CD8-positive, alpha-beta memory T cell (primary cell): ENCODE measurements around the gene DNMT1. TPM values are rescaled to one million over a fixed set of nuclear protein-coding genes. Genes with fewer than 3 reads are reported as not detected.
A peak's percentile ranks its signal among the peaks of the same experiment; 100 is the strongest.

Experiments used
- CTCF ChIA-PET: fragments of 350-600 bp; sonication (Branson Sonifier 250); formaldehyde crosslinking; loops from one replicate; lab custom pipeline; 2021; ENCODE audit warnings: antibody characterized with exemption; lab: Charles Lee
- POLR2A ChIA-PET: fragments of 350-600 bp; sonication (Branson Sonifier 250); formaldehyde crosslinking; loops from one replicate; lab custom pipeline; 2021; ENCODE audit warnings: antibody characterized with exemption; lab: Charles Lee
- DNase-seq, 5 donors: peaks; one replicate each; pipeline versions ENCODE4 v3.0.0 to v3.0.0-alpha.2; 2020 to 2022; ENCODE audit warnings: mixed read lengths in 1 of 5
- H3K27ac ChIP-seq: one replicate; pipeline ENCODE4 v1.7.0; 2013; ENCODE audit warnings: low read depth, mild to moderate bottlenecking, low read length, moderate library complexity
- H3K27me3 ChIP-seq: 2 replicates; pipeline ENCODE4 v1.7.0; 2013; ENCODE audit warnings: low read length, mild to moderate bottlenecking; ENCODE audit not compliant: insufficient read depth, poor library complexity, severe bottlenecking
- H3K36me3 ChIP-seq: 2 replicates; pipeline ENCODE4 v1.7.0; 2013; ENCODE audit warnings: mild to moderate bottlenecking, low read length, moderate library complexity; ENCODE audit not compliant: insufficient read depth
- H3K4me1 ChIP-seq: 2 replicates; pipeline ENCODE4 v1.7.0; 2013; ENCODE audit warnings: mild to moderate bottlenecking, low read length, moderate library complexity; ENCODE audit not compliant: insufficient read depth
- H3K4me3 ChIP-seq: 2 replicates; pipeline ENCODE4 v1.7.0; 2013; ENCODE audit warnings: mild to moderate bottlenecking, low read length
- H3K9me3 ChIP-seq: 2 replicates; pipeline ENCODE4 v1.7.0; 2013; ENCODE audit warnings: mild to moderate bottlenecking, low read length
- H3K27ac Mint-ChIP-seq, 8 donors: one replicate each; pipeline ENCODE4 v1.8.0; 2020 to 2021; ENCODE audit warnings: mixed read lengths in 8 of 8, mild to moderate bottlenecking in 6 of 8, inconsistent platforms in 3 of 8, moderate library complexity in 3 of 8
- H3K27me3 Mint-ChIP-seq, 2 donors: one replicate each; pipeline ENCODE4 v1.8.0; 2020 to 2021; ENCODE audit warnings: mixed read lengths in 2 of 2, mild to moderate bottlenecking in 1 of 2, moderate library complexity in 1 of 2
- H3K36me3 Mint-ChIP-seq, 3 donors: one replicate each; pipeline ENCODE4 v1.8.0; 2020 to 2021; ENCODE audit warnings: mixed read lengths in 3 of 3, inconsistent platforms in 1 of 3, mild to moderate bottlenecking in 1 of 3
- H3K4me1 Mint-ChIP-seq, 3 donors: one replicate each; pipeline ENCODE4 v1.8.0; 2020 to 2021; ENCODE audit warnings: mixed read lengths in 3 of 3, inconsistent platforms in 1 of 3, mild to moderate bottlenecking in 1 of 3
- H3K4me3 Mint-ChIP-seq, 7 donors: one replicate each; pipeline ENCODE4 v1.8.0; 2020 to 2021; ENCODE audit warnings: mixed read lengths in 7 of 7, mild to moderate bottlenecking in 6 of 7, moderate library complexity in 4 of 7, inconsistent platforms in 2 of 7
- H3K9me3 Mint-ChIP-seq, 5 donors: one replicate each; pipeline ENCODE4 v1.8.0; 2020 to 2022; ENCODE audit warnings: mixed read lengths in 5 of 5, mild to moderate bottlenecking in 3 of 5, moderate library complexity in 2 of 5, inconsistent platforms in 1 of 5
- polyA plus RNA-seq: library from polyadenylated mRNA; unstranded; fragments of 300-500 nt; fragmentation: Illumina TruSeq; gene quantifications from one replicate; pipeline ENCODE4 v1.2.3, GENCODE V29; 2021
- total RNA-seq, 2 experiments: library from RNA; stranded (reverse); gene quantifications; one replicate each; pipeline ENCODE4 v1.2.3, GENCODE V29; 2021

Gene DNMT1
- total and polyA plus RNA-seq, 3 experiments from 2014 or later = 142 to 325 (median 307) TPM

GRCh38 chr19:10132905-10133304 lies 61.8 kb downstream of the DNMT1 start:
- Mint-ChIP-seq H3K36me3 (peaks cover 5 to 73% (median 11%) of the 10 kb centered on the region in 3 donors), H3K4me3 (no peak overlapping the region), H3K4me1 (peaks cover 0 to 3% (median 2%) of the 10 kb centered on the region in 3 donors), H3K27me3 (no peaks in the 10 kb centered on the region), H3K27ac (peak overlapping the region in 1 of 8 donors; percentile 46), H3K9me3 (no peaks in the 10 kb centered on the region)
- no peak overlapping the region for H3K27ac ChIP-seq
- H3K4me3 ChIP-seq = no peak overlapping the region
- ChIA-PET POLR2A (interaction anchor here (0.6 to 1.8 kb wide), 3 partner anchors 10 to 22 kb away, joined by 4 to 7 read pairs (median 5); no protein-coding TSS in a partner anchor), CTCF (interaction anchor here (0.7 to 2.9 kb wide), 5 partner anchors 10 to 117 kb away, joined by 3 to 12 read pairs (median 5); no protein-coding TSS in a partner anchor)
- no peaks in the 10 kb centered on the region for H3K9me3 ChIP-seq
- no peaks in the 10 kb centered on the region for H3K27me3 ChIP-seq
- no peaks in the 10 kb centered on the region for H3K4me1 ChIP-seq
- no peak for DNase-seq
- H3K36me3 ChIP-seq = peaks cover 35% of the 10 kb centered on the region

- no peak overlapping the region for H3K4me3 ChIP-seq
- Mint-ChIP-seq H3K4me3 (no peak overlapping the region), H3K36me3 (peaks cover 0 to 27% (median 7%) of the 10 kb centered on the region in 3 donors), H3K4me1 (no peaks in the 10 kb centered on the region), H3K9me3 (no peaks in the 10 kb centered on the region), H3K27ac (peak overlapping the region in 1 of 8 donors; percentile 66), H3K27me3 (no peaks in the 10 kb centered on the region)
- H3K4me1 ChIP-seq = no peaks in the 10 kb centered on the region
- ChIA-PET POLR2A (no interaction called here), CTCF (interaction anchor here (1.0 to 2.1 kb wide), 2 partner anchors 48 to 124 kb away, joined by 3 to 5 read pairs; no protein-coding TSS in a partner anchor)
- H3K27ac ChIP-seq = no peak overlapping the region
- no peaks in the 10 kb centered on the region for H3K36me3 ChIP-seq
- H3K9me3 ChIP-seq = no peaks in the 10 kb centered on the region
- DNase-seq = no peak
- H3K27me3 ChIP-seq = no peaks in the 10 kb centered on the region
Measured at GRCh38 chr19:10126213-10126639, 68.5 kb downstream of the DNMT1 start.

GRCh38 chr19:10124429-10124828 lies 70.3 kb downstream of the DNMT1 start:
- Mint-ChIP-seq H3K27ac (peak overlapping the region in 2 of 8 donors; percentile 17 to 71), H3K27me3 (no peaks in the 10 kb centered on the region), H3K36me3 (peaks cover 0 to 21% (median 3%) of the 10 kb centered on the region in 3 donors), H3K4me1 (peaks cover 6 to 8% (median 6%) of the 10 kb centered on the region in 3 donors), H3K4me3 (no peak overlapping the region), H3K9me3 (no peaks in the 10 kb centered on the region)
- H3K36me3 ChIP-seq = no peaks in the 10 kb centered on the region
- DNase-seq = no peak
- POLR2A ChIA-PET = interaction anchor here (0.6 kb wide), 1 partner anchor 165 kb away, joined by 3 read pairs; the partner anchor contains the start of gene ICAM5
- CTCF ChIA-PET = interaction anchor here (0.6 to 0.9 kb wide), 2 partner anchors 12 to 19 kb away, joined by 3 read pairs; no protein-coding TSS in a partner anchor
- H3K27ac ChIP-seq = no peak overlapping the region
- H3K4me1 ChIP-seq = no peaks in the 10 kb centered on the region
- no peaks in the 10 kb centered on the region for H3K9me3 ChIP-seq
- H3K27me3 ChIP-seq = no peaks in the 10 kb centered on the region
- no peak overlapping the region for H3K4me3 ChIP-seq

- ChIA-PET POLR2A (interaction anchor here (0.7 kb wide), 1 partner anchor 595 kb away, joined by 6 read pairs; no protein-coding TSS in a partner anchor), CTCF (interaction anchor here (0.8 to 1.4 kb wide), 2 partner anchors 19 to 37 kb away, joined by 3 read pairs; no protein-coding TSS in a partner anchor)
- no peak overlapping the region for H3K4me3 Mint-ChIP-seq
- H3K4me1 Mint-ChIP-seq = peaks cover 11 to 22% (median 17%) of the 10 kb centered on the region in 3 donors
- H3K27me3 Mint-ChIP-seq = no peaks in the 10 kb centered on the region
- Histone ChIP-seq H3K36me3 (peaks cover 8% of the 10 kb centered on the region), H3K27me3 (no peaks in the 10 kb centered on the region), H3K9me3 (no peaks in the 10 kb centered on the region), H3K4me3 (no peak overlapping the region), H3K27ac (no peak overlapping the region), H3K4me1 (peaks cover 20% of the 10 kb centered on the region)
- no peaks in the 10 kb centered on the region for H3K9me3 Mint-ChIP-seq
- peaks cover 0 to 31% (median 6%) of the 10 kb centered on the region in 3 donors for H3K36me3 Mint-ChIP-seq
- no peak overlapping the region for H3K27ac Mint-ChIP-seq
- no peak for DNase-seq
Measured at GRCh38 chr19:10122045-10122444, 72.7 kb downstream of the DNMT1 start.

GRCh38 chr19:10120538-10121189 lies 74.1 kb downstream of the DNMT1 start:
- Mint-ChIP-seq H3K4me1 (peaks cover 11 to 32% (median 20%) of the 10 kb centered on the region in 3 donors), H3K27me3 (no peaks in the 10 kb centered on the region), H3K4me3 (peak overlapping the region in 4 of 7 donors; percentile 29 to 78 (median 52)), H3K9me3 (no peaks in the 10 kb centered on the region), H3K36me3 (peaks cover 0 to 41% (median 6%) of the 10 kb centered on the region in 3 donors), H3K27ac (peak overlapping the region in 1 of 8 donors; percentile 50)
- H3K9me3 ChIP-seq = no peaks in the 10 kb centered on the region
- peaks cover 27% of the 10 kb centered on the region for H3K4me1 ChIP-seq
- H3K4me3 ChIP-seq = no peak overlapping the region
- ChIA-PET CTCF (interaction anchor here (0.6 to 1.5 kb wide), 13 partner anchors 9 to 138 kb away, joined by 3 to 8 read pairs (median 3); partner anchors contain the start of genes P2RY11 and PPAN), POLR2A (interaction anchor here (1.0 to 2.6 kb wide), 4 partner anchors 13 to 22 kb away, joined by 3 to 16 read pairs (median 4); partner anchors contain the start of gene PPAN)
- H3K36me3 ChIP-seq = peaks cover 22% of the 10 kb centered on the region
- no peak for DNase-seq
- H3K27ac ChIP-seq = no peak overlapping the region
- H3K27me3 ChIP-seq = no peaks in the 10 kb centered on the region

- peaks cover 28% of the 10 kb centered on the region for H3K36me3 ChIP-seq
- Mint-ChIP-seq H3K4me1 (peaks cover 11 to 44% (median 20%) of the 10 kb centered on the region in 3 donors), H3K36me3 (peaks cover 0 to 53% (median 2%) of the 10 kb centered on the region in 3 donors), H3K27me3 (no peaks in the 10 kb centered on the region), H3K4me3 (peak overlapping the region; percentile 92 to 97 (median 94)), H3K9me3 (no peaks in the 10 kb centered on the region), H3K27ac (peak overlapping the region; percentile 72 to 97 (median 90))
- ChIA-PET POLR2A (interaction anchor here (0.8 to 2.6 kb wide), 4 partner anchors 11 to 23 kb away, joined by 3 to 16 read pairs (median 4); partner anchors contain the start of gene PPAN), CTCF (interaction anchor here (0.7 to 14.2 kb wide), 5 partner anchors 9 to 77 kb away, joined by 3 to 194 read pairs (median 4); partner anchors contain the start of gene ANGPTL6)
- H3K27me3 ChIP-seq = no peaks in the 10 kb centered on the region
- H3K27ac ChIP-seq = peak overlapping the region; percentile 87
- H3K4me1 ChIP-seq = peaks cover 27% of the 10 kb centered on the region
- peak in 1 of 5 donors; percentile 46 for DNase-seq
- H3K9me3 ChIP-seq = no peaks in the 10 kb centered on the region
- peak overlapping the region; percentile 88 for H3K4me3 ChIP-seq
Measured at GRCh38 chr19:10118960-10119359, 75.8 kb downstream of the DNMT1 start.

GRCh38 chr19:10116866-10117616 lies 77.7 kb downstream of the DNMT1 start:
- H3K27me3 ChIP-seq = no peaks in the 10 kb centered on the region
- ChIA-PET CTCF (interaction anchor here (0.8 to 14.2 kb wide), 8 partner anchors 9 to 186 kb away, joined by 3 to 194 read pairs (median 4); partner anchors contain the start of genes ANGPTL6 and PPAN), POLR2A (interaction anchor here (0.8 to 2.8 kb wide), 3 partner anchors 10 to 26 kb away, joined by 3 to 11 read pairs (median 11); partner anchors contain the start of gene PPAN)
- Mint-ChIP-seq H3K4me3 (peak overlapping the region in 6 of 7 donors; percentile 11 to 78 (median 40)), H3K27me3 (peaks cover 0 to 4% of the 10 kb centered on the region in 2 donors), H3K9me3 (no peaks in the 10 kb centered on the region), H3K36me3 (peaks cover 0 to 61% (median 2%) of the 10 kb centered on the region in 3 donors), H3K4me1 (peaks cover 24 to 63% (median 37%) of the 10 kb centered on the region in 3 donors), H3K27ac (peak overlapping the region in 6 of 8 donors; percentile 52 to 86 (median 74))
- peak in 1 of 5 donors; percentile 45 for DNase-seq
- no peaks in the 10 kb centered on the region for H3K9me3 ChIP-seq
- no peak overlapping the region for H3K4me3 ChIP-seq
- H3K36me3 ChIP-seq = peaks cover 28% of the 10 kb centered on the region
- H3K4me1 ChIP-seq = peaks cover 45% of the 10 kb centered on the region
- H3K27ac ChIP-seq = no peak overlapping the region
